SK-N-SH (cell line): Measurements from ENCODE around the gene BAG3. TPM values are rescaled to one million over a fixed set of nuclear protein-coding genes. Genes with fewer than 3 reads are reported as not detected.

Experiments
- CTCF ChIA-PET: fragments of 300-600, 350-600 bp; formaldehyde crosslinking; extraction: SDS; loops from one replicate; lab custom pipeline; 2021; lab: Yijun Ruan, JAX
- POLR2A ChIA-PET: fragments of 350-600 bp; sonication (Branson Sonifier 250); formaldehyde crosslinking; extraction: SDS; loops from one replicate; lab custom pipeline; 2020; ENCODE audit warnings: antibody characterized with exemption, inconsistent platforms; lab: Yijun Ruan, JAX
- DNase-seq: peaks from one replicate; pipeline ENCODE4 v3.0.0; 2012
- H2AFZ ChIP-seq: fragments of 200-600 bp; sonication (generic); 2 replicates; pipeline ENCODE4 v1.8.1; 2016; ENCODE audit warnings: antibody characterized with exemption, mild to moderate bottlenecking, low read depth
- H3F3A ChIP-seq: fragments of 200-600 bp; sonication (generic); replicated peaks from 2 replicates; pipeline ENCODE3; 2016; ENCODE audit warnings: antibody characterized with exemption, mild to moderate bottlenecking; ENCODE audit not compliant: insufficient read depth
- H3K27ac ChIP-seq, 2 experiments: fragments of 200-500 bp in 1 of 2; fragments of 200-600 bp in 1 of 2; sonication (Bioruptor generic) in 1 of 2; sonication (generic), shearing (Covaris generic) in 1 of 2; 2 replicates each; pipeline versions ENCODE4 v1.5.1 to v1.6.1; 2014 to 2016; ENCODE audit warnings: low read depth in 2 of 2, inconsistent platforms in 1 of 2, low read length in 1 of 2, mild to moderate bottlenecking in 1 of 2, mixed read lengths in 1 of 2
- H3K27me3 ChIP-seq: fragments of 200-600 bp; sonication (generic), shearing (Covaris generic); 2 replicates; pipeline ENCODE4 v1.6.1; 2016; ENCODE audit warnings: mixed run types; ENCODE audit not compliant: insufficient read depth
- H3K36me3 ChIP-seq, 2 experiments: fragments of 200-500 bp in 1 of 2; fragments of 200-600 bp in 1 of 2; sonication (Bioruptor generic) in 1 of 2; sonication (generic) in 1 of 2; replicated peaks in 1 of 2; 2 replicates each; pipeline versions ENCODE3 to v1.5.1; 2014 to 2016; ENCODE audit warnings: low read length in 1 of 2, mild to moderate bottlenecking in 1 of 2; ENCODE audit not compliant: insufficient read depth in 2 of 2, control insufficient read depth in 1 of 2
- H3K4me1 ChIP-seq, 2 experiments: fragments of 200-500 bp in 1 of 2; fragments of 200-600 bp in 1 of 2; sonication (Bioruptor generic) in 1 of 2; sonication (generic), shearing (Covaris generic) in 1 of 2; 2 replicates each; pipeline versions ENCODE4 v1.5.1 to v1.6.1; 2014 to 2016; ENCODE audit warnings: low read depth in 1 of 2, low read length in 1 of 2, mixed run types in 1 of 2; ENCODE audit not compliant: insufficient read depth in 2 of 2, control insufficient read depth in 1 of 2
- H3K4me2 ChIP-seq: fragments of 200-600 bp; sonication (generic), shearing (Covaris generic); 2 replicates; pipeline ENCODE4 v1.6.1; 2017; ENCODE audit warnings: mixed run types
- H3K4me3 ChIP-seq, 2 experiments: fragments of 200-500 bp in 1 of 2; fragments of 200-600 bp in 1 of 2; sonication (Bioruptor generic) in 1 of 2; sonication (generic), shearing (Covaris generic) in 1 of 2; 2 replicates each; pipeline versions ENCODE4 v1.5.1 to v1.8.1; 2014 to 2016; ENCODE audit warnings: low read depth in 2 of 2, inconsistent platforms in 1 of 2, low read length in 1 of 2, mild to moderate bottlenecking in 1 of 2, mixed read lengths in 1 of 2, moderate library complexity in 1 of 2
- H3K79me2 ChIP-seq: fragments of 200-600 bp; sonication (generic); 2 replicates; pipeline ENCODE4 v1.8.1; 2017; ENCODE audit warnings: mild to moderate bottlenecking; ENCODE audit not compliant: insufficient read depth
- H3K9ac ChIP-seq: fragments of 200-600 bp; sonication (generic); 2 replicates; pipeline ENCODE4 v1.6.1; 2017; ENCODE audit warnings: mixed run types
- H3K9me2 ChIP-seq: fragments of 200-600 bp; sonication (generic); 2 replicates; pipeline ENCODE4 v1.6.1; 2017; ENCODE audit warnings: mixed run types
- H3K9me3 ChIP-seq: fragments of 200-600 bp; sonication (generic); 2 replicates; pipeline ENCODE4 v1.6.1; 2017; ENCODE audit warnings: mixed run types, mild to moderate bottlenecking, moderate library complexity
- H4K20me1 ChIP-seq: fragments of 200-600 bp; sonication (generic); 2 replicates; pipeline ENCODE4 v1.6.1; 2017; ENCODE audit warnings: mild to moderate bottlenecking, mixed run types; ENCODE audit not compliant: insufficient read depth
- EP300 ChIP-seq, 2 experiments: IDR thresholded peaks; 2 replicates each; pipeline versions ENCODE4 v1.4.0 to v1.6.1; 2012; ENCODE audit warnings: borderline replicate concordance in 1 of 2, low read depth in 1 of 2, low read length in 1 of 2
- FOSL2 ChIP-seq: IDR thresholded peaks from 2 replicates; pipeline ENCODE4 v1.4.0; 2012; ENCODE audit warnings: low read depth, mild to moderate bottlenecking, moderate library complexity, borderline replicate concordance
- MEF2A ChIP-seq: IDR thresholded peaks from 2 replicates; pipeline ENCODE4 v1.4.0; 2012; ENCODE audit warnings: low read depth, borderline replicate concordance
- RAD21 ChIP-seq: IDR thresholded peaks from 2 replicates; pipeline ENCODE4 v1.6.1; 2012; ENCODE audit warnings: mild to moderate bottlenecking, low read length
- SMC3 ChIP-seq: IDR thresholded peaks from 2 replicates; pipeline ENCODE4 v1.6.1; 2012; ENCODE audit warnings: low read depth, low read length, improper control_type of control experiment
- TCF12 ChIP-seq: IDR thresholded peaks from 2 replicates; pipeline ENCODE4 v1.4.0; 2012
- WGBS: methylation state at CpG from one replicate; pipeline ENCODE4 v1.1.6; 2017; ENCODE audit warnings: low lambda C conversion rate; 5-methylcytosine and 5-hydroxymethylcytosine counted together
- polyA plus RNA-seq, 3 experiments: library from polyadenylated mRNA; depleted of rRNA; stranded (reverse); fragments of >200 nt; gene quantifications; 2 replicates each; pipeline ENCODE4 v1.2.3, GENCODE V29; 2012
- TF ChIP-seq, protein P1 (sequence below): IDR thresholded peaks from 2 replicates; pipeline ENCODE4 v1.4.0; 2012; ENCODE audit warnings: low read depth, borderline replicate concordance
- TF ChIP-seq, protein P2 (sequence below): IDR thresholded peaks from 2 replicates; pipeline ENCODE4 v1.6.1; 2012; ENCODE audit warnings: mild to moderate bottlenecking, low read depth, low read length, moderate library complexity
- TF ChIP-seq, protein P3 (sequence below): fragments of 200-600 bp; sonication (generic); IDR thresholded peaks from 2 replicates; pipeline ENCODE4 v1.6.1; 2017; ENCODE audit warnings: antibody characterized with exemption, mild to moderate bottlenecking, moderate library complexity

BAG3 gene
- polyA plus RNA-seq, 1 of the 3 experiments (the other 2 are of a cell fraction): 9.2 TPM

DNA sequence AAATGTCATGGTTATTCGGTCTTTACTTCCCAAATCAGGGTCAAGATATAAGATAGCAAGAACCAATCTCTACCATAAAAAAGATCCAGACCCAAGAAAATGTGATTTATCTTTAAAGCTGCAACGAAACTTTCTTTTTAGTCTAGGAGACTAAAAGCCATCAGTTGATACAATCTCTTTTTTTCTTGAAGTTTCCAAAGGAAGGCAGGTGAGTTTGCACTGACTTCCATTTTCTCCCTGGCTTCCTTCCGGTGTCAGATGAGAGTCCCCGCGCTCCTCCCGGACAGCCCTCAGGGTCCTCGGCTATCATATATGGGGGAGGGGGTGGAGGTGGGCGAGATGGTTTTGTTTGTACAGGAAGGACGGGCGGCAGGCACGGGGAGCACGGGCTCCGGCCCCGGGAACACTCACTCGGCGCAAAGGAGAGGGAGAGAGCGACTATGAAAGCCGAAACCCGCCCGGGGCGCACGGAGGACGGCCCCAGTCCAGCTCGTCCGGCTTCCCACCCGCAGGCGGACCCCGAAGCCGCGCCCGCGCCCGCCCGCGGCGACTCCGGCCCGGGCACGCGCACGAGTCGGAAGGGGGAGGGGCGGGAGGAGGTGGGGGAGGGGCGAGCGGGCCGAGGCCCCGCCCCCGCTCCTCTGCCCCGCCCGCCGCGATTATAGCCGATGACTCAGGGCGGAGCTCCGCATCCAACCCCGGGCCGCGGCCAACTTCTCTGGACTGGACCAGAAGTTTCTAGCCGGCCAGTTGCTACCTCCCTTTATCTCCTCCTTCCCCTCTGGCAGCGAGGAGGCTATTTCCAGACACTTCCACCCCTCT is at the start of gene BAG3 (continued):
- TF ChIP-seq FOSL2: peak; percentile 58; the same call in 1 of the 2 replicates
- TF ChIP-seq TCF12: no peak
- TF ChIP-seq, protein P1, sequence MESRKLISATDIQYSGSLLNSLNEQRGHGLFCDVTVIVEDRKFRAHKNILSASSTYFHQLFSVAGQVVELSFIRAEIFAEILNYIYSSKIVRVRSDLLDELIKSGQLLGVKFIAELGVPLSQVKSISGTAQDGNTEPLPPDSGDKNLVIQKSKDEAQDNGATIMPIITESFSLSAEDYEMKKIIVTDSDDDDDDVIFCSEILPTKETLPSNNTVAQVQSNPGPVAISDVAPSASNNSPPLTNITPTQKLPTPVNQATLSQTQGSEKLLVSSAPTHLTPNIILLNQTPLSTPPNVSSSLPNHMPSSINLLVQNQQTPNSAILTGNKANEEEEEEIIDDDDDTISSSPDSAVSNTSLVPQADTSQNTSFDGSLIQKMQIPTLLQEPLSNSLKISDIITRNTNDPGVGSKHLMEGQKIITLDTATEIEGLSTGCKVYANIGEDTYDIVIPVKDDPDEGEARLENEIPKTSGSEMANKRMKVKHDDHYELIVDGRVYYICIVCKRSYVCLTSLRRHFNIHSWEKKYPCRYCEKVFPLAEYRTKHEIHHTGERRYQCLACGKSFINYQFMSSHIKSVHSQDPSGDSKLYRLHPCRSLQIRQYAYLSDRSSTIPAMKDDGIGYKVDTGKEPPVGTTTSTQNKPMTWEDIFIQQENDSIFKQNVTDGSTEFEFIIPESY: no peak
- TF ChIP-seq EP300 (IDR thresholded peaks at IDR 0.05; ENCODE audit: borderline replicate concordance in 1 of 2, low read depth in 1 of 2, low read length in 1 of 2): peak in 1 of 2 experiments; percentile 86; a peak in 2 of 4 replicates
- TF ChIP-seq, protein P2, sequence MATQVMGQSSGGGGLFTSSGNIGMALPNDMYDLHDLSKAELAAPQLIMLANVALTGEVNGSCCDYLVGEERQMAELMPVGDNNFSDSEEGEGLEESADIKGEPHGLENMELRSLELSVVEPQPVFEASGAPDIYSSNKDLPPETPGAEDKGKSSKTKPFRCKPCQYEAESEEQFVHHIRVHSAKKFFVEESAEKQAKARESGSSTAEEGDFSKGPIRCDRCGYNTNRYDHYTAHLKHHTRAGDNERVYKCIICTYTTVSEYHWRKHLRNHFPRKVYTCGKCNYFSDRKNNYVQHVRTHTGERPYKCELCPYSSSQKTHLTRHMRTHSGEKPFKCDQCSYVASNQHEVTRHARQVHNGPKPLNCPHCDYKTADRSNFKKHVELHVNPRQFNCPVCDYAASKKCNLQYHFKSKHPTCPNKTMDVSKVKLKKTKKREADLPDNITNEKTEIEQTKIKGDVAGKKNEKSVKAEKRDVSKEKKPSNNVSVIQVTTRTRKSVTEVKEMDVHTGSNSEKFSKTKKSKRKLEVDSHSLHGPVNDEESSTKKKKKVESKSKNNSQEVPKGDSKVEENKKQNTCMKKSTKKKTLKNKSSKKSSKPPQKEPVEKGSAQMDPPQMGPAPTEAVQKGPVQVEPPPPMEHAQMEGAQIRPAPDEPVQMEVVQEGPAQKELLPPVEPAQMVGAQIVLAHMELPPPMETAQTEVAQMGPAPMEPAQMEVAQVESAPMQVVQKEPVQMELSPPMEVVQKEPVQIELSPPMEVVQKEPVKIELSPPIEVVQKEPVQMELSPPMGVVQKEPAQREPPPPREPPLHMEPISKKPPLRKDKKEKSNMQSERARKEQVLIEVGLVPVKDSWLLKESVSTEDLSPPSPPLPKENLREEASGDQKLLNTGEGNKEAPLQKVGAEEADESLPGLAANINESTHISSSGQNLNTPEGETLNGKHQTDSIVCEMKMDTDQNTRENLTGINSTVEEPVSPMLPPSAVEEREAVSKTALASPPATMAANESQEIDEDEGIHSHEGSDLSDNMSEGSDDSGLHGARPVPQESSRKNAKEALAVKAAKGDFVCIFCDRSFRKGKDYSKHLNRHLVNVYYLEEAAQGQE: peak; percentile 38; the same call in 1 of the 2 replicates
- peak; percentile 32; the same call in 1 of the 2 replicates for TF ChIP-seq MEF2A

DNA sequence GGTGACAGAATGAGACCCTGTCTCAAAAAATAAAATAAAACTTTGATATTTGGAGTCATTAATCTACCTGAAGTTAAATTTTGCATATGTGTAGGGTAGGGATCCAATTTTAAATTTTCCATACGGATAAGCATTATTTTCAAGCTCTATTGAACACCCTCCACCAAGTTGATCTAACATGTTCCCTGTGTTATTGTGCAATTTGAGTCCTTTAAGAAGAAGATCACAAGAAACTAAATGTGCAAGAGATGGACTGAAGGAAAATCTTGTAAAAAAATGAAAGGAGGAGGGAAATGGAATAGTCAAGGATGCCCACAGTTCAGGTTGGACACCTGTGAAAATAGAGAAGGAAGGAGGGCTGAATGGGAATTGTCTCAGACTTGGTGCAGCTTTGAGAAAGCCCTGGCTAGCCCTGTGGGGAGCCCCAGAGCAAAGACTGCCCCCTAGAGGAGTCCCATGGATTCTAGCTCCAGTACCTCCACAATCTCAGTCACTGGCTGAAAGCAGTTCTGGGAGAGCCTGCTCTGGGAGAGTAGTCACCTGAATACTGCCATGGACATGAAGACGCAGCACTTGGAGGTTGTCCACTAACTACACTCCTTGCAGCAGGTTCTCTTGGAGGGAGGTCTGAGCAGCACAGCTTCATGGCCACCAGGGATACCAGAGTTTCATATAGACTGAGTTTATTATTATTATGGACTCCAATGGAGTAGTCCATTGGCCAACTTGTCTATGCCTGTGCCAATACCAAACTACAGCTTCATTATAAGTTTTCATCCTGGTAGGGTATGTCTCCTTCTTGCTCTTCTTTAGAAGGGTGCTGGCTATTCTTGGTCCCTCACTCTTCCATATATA is 48.7 kb upstream of the BAG3 start:
- Histone ChIP-seq H3K79me2 (no peaks in the 10 kb centered on the region), H3K9ac (no peak overlapping the region), H4K20me1 (no peaks in the 10 kb centered on the region), H3K27ac (no peak overlapping the region), H3K9me3 (no peaks in the 10 kb centered on the region), H3F3A (peaks cover 7% of the 10 kb centered on the region), H3K27me3 (no peaks in the 10 kb centered on the region), H3K9me2 (no peaks in the 10 kb centered on the region), H3K4me1 (peaks cover 4% of the 10 kb centered on the region in 2 experiments; a peak in 3 of 4 replicates), H2AFZ (no peak overlapping the region), H3K36me3 (no peaks in the 10 kb centered on the region), H3K4me3 (no peak overlapping the region), H3K4me2 (no peak overlapping the region)
- DNase-seq: no peak
- TF ChIP-seq RAD21 (peak; percentile 37), SMC3 (peak; percentile 18; the same call in 1 of the 2 replicates)
- TF ChIP-seq, protein P1: no peak
- TF ChIP-seq, protein P3, sequence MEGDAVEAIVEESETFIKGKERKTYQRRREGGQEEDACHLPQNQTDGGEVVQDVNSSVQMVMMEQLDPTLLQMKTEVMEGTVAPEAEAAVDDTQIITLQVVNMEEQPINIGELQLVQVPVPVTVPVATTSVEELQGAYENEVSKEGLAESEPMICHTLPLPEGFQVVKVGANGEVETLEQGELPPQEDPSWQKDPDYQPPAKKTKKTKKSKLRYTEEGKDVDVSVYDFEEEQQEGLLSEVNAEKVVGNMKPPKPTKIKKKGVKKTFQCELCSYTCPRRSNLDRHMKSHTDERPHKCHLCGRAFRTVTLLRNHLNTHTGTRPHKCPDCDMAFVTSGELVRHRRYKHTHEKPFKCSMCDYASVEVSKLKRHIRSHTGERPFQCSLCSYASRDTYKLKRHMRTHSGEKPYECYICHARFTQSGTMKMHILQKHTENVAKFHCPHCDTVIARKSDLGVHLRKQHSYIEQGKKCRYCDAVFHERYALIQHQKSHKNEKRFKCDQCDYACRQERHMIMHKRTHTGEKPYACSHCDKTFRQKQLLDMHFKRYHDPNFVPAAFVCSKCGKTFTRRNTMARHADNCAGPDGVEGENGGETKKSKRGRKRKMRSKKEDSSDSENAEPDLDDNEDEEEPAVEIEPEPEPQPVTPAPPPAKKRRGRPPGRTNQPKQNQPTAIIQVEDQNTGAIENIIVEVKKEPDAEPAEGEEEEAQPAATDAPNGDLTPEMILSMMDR: peak; percentile 47
- POLR2A ChIA-PET: no interaction called here
- 78% methylated on average over 2 of the region's 2 CpGs for WGBS
- CTCF ChIA-PET: interaction anchor here (1.1 to 2.2 kb wide), 5 partner anchors 25 to 403 kb away, joined by 3 to 8 read pairs (median 3); no protein-coding TSS in a partner anchor
